Panc1 (cell line): ENCODE results near the gene HJURP. TPM values are rescaled to one million over a fixed set of nuclear protein-coding genes. Genes with fewer than 3 reads are reported as not detected.

ENCODE experiments used
- ATAC-seq: fragments of 200-7000 bp; cut with Tn5 transposase; 2 replicates; pipeline ENCODE4 v1.9.1; 2020; ENCODE audit warnings: mild to moderate bottlenecking, moderate library complexity
- BruUV-seq: library from RNA; stranded (reverse); fragments of 400-500 nt; replicated peaks from 2 replicates; lab custom pipeline; 2021; lab: Mats Ljungman, UMichigan
- CTCF ChIA-PET: fragments of 300-600 bp; sonication (Branson Sonifier 250); formaldehyde crosslinking; loops from one replicate; lab custom pipeline; 2022; ENCODE audit warnings: antibody characterized with exemption; lab: Charles Lee
- POLR2A ChIA-PET: fragments of 300-600 bp; sonication (Branson Sonifier 250); formaldehyde crosslinking; loops from one replicate; lab custom pipeline; 2022; ENCODE audit warnings: antibody characterized with exemption; lab: Charles Lee
- DNase-seq: peaks from one replicate; pipeline ENCODE4 v3.0.0-alpha.2; 2010; ENCODE audit warnings: low read depth, low spot score
- H3K27ac ChIP-seq: 2 replicates; pipeline ENCODE4 v1.5.1; 2011; ENCODE audit warnings: mild to moderate bottlenecking, low read length, inconsistent platforms
- H3K27me3 ChIP-seq: fragments of 200-500 bp; sonication (Bioruptor generic); 2 replicates; pipeline ENCODE4 v1.6.0; 2014; ENCODE audit warnings: low read length, inconsistent platforms; ENCODE audit not compliant: control insufficient read depth, insufficient read depth
- H3K36me3 ChIP-seq: fragments of 200-500 bp; sonication (Bioruptor generic); 2 replicates; pipeline ENCODE4 v1.5.1; 2014; ENCODE audit warnings: inconsistent platforms, mild to moderate bottlenecking, low read length, moderate library complexity; ENCODE audit not compliant: control insufficient read depth, insufficient read depth
- H3K4me1 ChIP-seq: 2 replicates; pipeline ENCODE4 v1.5.1; 2011; ENCODE audit warnings: inconsistent platforms, mild to moderate bottlenecking, low read length, moderate library complexity; ENCODE audit not compliant: control insufficient read depth, insufficient read depth
- H3K4me3 ChIP-seq, 2 experiments: 2 replicates each; pipeline ENCODE4 v1.5.1; 2011 to 2012; ENCODE audit warnings: low read depth in 2 of 2, low read length in 2 of 2, mild to moderate bottlenecking in 2 of 2, inconsistent platforms in 1 of 2, moderate library complexity in 1 of 2
- H3K9me3 ChIP-seq: fragments of 200-500 bp; sonication (Bioruptor generic); 2 replicates; pipeline ENCODE4 v1.5.1; 2014; ENCODE audit warnings: low read depth, mild to moderate bottlenecking, inconsistent platforms, low read length, moderate library complexity; ENCODE audit not compliant: control insufficient read depth, insufficient read depth
- CTCF ChIP-seq: fragments of 450-650 bp; IDR thresholded peaks from 2 replicates; pipeline ENCODE4 v1.5.1; 2017; ENCODE audit warnings: mild to moderate bottlenecking
- POLR2AphosphoS5 ChIP-seq: IDR thresholded peaks from 2 replicates; pipeline ENCODE4 v1.6.1; 2012; ENCODE audit warnings: mild to moderate bottlenecking, low read depth, low read length, moderate library complexity
- REST ChIP-seq, 2 experiments: IDR thresholded peaks; 2 replicates each; pipeline ENCODE4 v1.6.1; 2011 to 2012; ENCODE audit warnings: low read depth in 2 of 2, control low read depth in 1 of 2, low read length in 1 of 2, mild to moderate bottlenecking in 1 of 2, moderate library complexity in 1 of 2; ENCODE audit not compliant: insufficient read depth in 1 of 2
- SIN3A ChIP-seq: IDR thresholded peaks from 2 replicates; pipeline ENCODE4 v1.6.1; 2012; ENCODE audit warnings: low read depth, mild to moderate bottlenecking, low read length, moderate library complexity, borderline replicate concordance; ENCODE audit not compliant: insufficient read depth
- TCF7L2 ChIP-seq: IDR thresholded peaks from 2 replicates; pipeline ENCODE4 v1.6.1; 2011; ENCODE audit warnings: mild to moderate bottlenecking, low read depth, low read length, inconsistent platforms
- in situ Hi-C: cut with HindIII; loops from 2 replicates; pipeline ENCODE4 v1.10.0; 2016; ENCODE audit warnings: low sequenced_read_pairs, low pct_unique_long_range_greater_than_20kb
- intact Hi-C: fragments of 100-400 bp; cut with micrococcal nuclease; formaldehyde crosslinking; loops from one replicate; pipeline ENCODE4 v1.10.0; 2022; ENCODE audit not compliant: unreplicated experiment
- total RNA-seq: library from RNA; stranded (reverse); gene quantifications from one replicate; pipeline ENCODE4 v1.2.1, GENCODE V29; 2021; ENCODE audit not compliant: unreplicated experiment

HJURP gene
- total RNA-seq, 1 experiment from 2014 or later: 87.0 TPM

- H3K36me3 ChIP-seq: no peaks in the 10 kb centered on the region
- H3K27ac ChIP-seq: no peak overlapping the region
- ChIA-PET POLR2A (no interaction called here), CTCF (no interaction called here)
- intact Hi-C loops (no loop called here), in situ Hi-C loops (no loop called here)
- H3K9me3 ChIP-seq: no peaks in the 10 kb centered on the region
- no peaks in the 10 kb centered on the region for H3K27me3 ChIP-seq
- no peak overlapping the region for H3K4me3 ChIP-seq
- BruUV-seq: no TSS peak
- H3K4me1 ChIP-seq: no peaks in the 10 kb centered on the region
- TF ChIP-seq CTCF: no peak
- TF ChIP-seq SIN3A: no peak
- TF ChIP-seq TCF7L2: no peak
- TF ChIP-seq REST (IDR thresholded peaks at IDR 0.05; ENCODE audit: insufficient read depth in 1 of 2, low read depth in 2 of 2, low read length in 1 of 2): no peak
- TF ChIP-seq POLR2AphosphoS5: no peak
- no peak for DNase-seq
- peak; percentile 40; the same call in 1 of the 2 replicates for ATAC-seq
Observed at GRCh38 chr2:233817361-233817911, 36.9 kb downstream of the HJURP start.

- in situ Hi-C loops: no loop called here
- H3K9me3 ChIP-seq: no peaks in the 10 kb centered on the region
- BruUV-seq: no TSS peak
- DNase-seq (no peak), ATAC-seq (no peak)
- CTCF ChIA-PET: no interaction called here
- intact Hi-C loops: no loop called here
- H3K36me3 ChIP-seq: no peaks in the 10 kb centered on the region
- no peak overlapping the region for H3K27ac ChIP-seq
- no peaks in the 10 kb centered on the region for H3K4me1 ChIP-seq
- POLR2A ChIA-PET: no interaction called here
- TF ChIP-seq TCF7L2 (no peak), REST (IDR thresholded peaks at IDR 0.05; ENCODE audit: insufficient read depth in 1 of 2, low read depth in 2 of 2, low read length in 1 of 2) (no peak), POLR2AphosphoS5 (no peak), CTCF (no peak), SIN3A (no peak)
- no peaks in the 10 kb centered on the region for H3K27me3 ChIP-seq
- no peak overlapping the region for H3K4me3 ChIP-seq
Observed at GRCh38 chr2:233816771-233817170, 37.6 kb downstream of the HJURP start.
